Activated T-helper 9 cell treated with anti-CD3 and anti-CD28 coated beads, Interleukin-2, amount 50 U/mL, for 16 hours (primary cell): ENCODE results near the gene DET1.
"Not testable (repeated sequence)": the region's sequence is repeated elsewhere in the genome, so short reads cannot be mapped to it uniquely, and the experiment has no call there.

ENCODE experiments used
- DNase-seq: peaks from one replicate; pipeline ENCODE4 v3.0.0-alpha.2; 2020; ENCODE audit warnings: low read depth

Gene DET1

DNA sequence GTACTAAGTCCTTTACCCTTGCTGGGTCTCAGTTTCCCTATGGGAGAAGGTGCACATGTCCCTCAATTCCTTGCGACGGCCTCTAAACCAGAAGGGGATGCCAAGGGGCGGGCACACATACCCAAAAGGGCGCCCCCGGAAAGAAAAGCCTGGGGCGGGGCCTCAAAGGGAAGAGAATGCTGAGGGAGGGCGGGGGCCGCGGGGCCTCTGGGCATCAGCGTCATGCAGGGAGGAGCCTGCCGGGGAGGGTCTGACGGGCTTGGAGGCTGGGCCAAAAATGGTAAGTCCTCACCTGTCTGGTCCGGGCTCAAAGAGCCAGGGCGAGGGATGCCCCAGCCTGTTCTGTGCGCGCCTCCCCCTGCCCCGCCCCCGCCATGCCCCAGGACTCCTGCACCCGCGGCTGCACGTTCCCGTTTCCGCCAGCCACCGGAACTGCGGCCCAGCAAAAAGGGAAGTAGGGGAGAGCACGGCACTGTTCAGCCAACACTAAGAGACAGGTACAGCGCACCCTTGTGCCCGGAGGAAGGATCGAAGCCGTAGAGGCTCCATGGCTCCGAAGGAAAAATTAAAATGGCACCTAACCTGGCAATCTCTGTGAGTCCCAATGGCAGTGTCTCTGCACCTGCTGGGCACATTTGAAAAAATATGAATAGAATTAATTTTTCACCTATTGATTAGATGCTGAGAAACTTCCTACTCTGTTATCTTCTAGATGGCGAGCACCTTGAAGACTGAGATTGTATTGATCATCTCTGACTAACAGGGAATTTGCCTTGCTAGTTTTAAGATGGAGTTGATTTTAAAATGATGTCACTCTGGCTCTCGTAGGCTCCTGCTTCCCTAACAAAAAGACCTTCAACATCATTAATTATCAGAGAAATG is at the start of gene DET1:
DET1 (minus strand) TSS at position 434 of the 882 bp plus-strand sequence. CDS start 14,976 bp downstream, outside the sequence.
- DNase-seq, result peak; percentile 94

DNA sequence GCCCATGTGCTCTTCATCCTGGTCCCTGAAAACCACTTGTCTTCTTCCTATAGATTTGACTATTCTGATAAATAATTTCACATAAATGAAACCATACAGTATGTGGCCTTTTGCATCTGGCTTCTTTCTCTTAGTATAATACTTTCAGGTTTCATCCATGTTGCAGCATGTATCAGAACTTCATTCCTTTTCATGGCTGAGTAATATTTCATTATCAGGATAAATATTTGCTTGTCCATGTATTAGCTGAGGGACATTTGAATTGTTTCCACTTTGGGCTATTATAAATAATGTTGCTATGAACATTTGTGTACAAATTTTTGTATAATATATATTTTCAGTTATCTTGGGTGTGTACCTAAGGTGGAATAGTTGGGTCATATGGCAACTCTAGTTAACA is 44.9 kb upstream of the DET1 start:
- DNase-seq, result no peak

DNA sequence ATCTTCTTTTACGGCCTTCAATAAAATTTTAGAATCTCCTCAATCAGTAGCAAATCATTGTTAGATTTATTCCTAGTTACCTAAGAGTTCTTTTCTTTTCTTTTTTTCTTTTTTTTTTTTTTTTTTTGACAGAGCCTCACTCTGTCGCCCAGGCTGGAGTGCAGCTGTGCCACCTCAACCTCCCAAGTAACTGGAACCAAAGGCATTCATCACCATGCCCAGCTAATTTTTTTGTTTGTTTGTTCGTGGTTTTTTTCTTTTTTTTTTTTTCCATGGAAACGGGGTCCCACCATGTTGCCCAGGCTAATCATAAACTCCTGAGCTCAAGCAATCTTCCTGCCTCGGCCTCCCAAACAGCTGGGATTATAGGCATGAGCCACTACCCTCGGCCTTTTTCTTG is 44.3 kb upstream of the DET1 start:
- DNase-seq, result no peak

DNA sequence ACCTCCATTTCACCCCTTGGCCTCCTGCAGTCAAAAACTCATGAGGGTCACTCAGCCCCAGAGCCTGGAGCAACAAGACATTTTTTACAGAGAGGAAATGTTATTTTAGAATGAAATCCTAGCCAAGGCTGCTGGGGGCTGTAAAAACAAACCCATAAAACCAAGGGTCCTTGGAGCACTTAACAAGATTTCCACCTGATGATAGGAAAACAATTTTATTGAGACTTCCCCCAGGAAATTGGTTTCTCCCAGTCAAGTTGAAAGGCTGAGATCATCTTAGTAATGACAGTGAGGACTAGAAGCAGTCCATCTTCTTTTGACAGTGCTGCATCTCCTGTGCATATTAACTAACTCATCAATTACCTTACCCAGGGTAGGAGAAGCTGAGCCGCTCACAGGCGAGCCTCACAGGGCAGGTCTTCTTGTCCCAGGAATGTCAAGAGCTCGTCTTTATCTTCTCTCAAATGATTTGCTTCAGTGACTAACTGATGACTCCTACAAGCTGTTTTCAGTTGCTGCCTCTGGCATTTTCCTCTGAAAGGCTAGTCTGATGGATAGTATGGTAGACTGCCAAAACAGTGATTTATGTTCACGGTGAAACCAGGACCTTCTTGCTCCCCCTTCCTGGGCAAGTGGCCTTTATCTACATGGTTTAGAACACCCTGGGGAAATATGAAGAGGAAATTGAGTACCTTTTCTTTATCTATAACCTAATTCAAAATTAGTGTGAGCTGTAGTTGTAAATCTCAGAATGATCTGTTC is 40.1 kb upstream of the DET1 start:
- no peak for DNase-seq

DNA sequence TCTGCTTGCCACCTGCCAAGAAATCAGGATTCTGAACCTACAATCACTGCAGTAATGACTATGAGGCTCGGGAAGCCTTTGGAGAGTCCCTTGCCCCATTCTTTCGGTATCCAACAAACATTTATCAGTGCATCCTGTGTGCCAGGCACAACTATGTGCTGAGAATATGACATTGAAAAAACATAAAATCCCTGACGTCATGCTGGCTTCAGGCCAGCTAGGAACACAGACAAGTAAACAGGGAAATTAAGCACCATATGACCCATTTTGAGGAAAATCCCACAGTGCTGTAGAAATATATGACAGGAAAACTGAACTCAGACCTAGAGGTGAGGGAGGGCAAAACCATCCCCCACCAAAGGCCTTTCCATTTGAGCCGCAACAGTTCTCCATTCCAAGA is 34.1 kb upstream of the DET1 start:
- no peak for DNase-seq

DNA sequence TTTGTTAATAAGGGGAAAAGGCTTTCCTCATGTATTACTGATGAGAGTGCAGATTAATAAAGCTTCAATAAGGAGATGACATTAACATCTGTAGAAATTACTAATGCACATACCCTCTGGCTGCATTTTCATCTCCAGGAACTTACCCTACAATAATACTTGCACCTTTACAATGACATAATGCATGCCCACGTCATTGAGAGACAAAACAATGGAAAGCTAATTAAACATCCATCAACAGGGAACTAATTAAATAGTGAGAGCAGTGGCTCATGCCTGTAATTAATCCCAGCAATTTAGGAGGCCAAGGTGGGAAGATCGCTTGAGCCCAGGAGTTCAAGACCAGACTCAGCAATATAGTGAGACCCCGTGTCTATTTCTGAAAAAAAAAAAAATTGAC is 32.8 kb upstream of the DET1 start:
- DNase-seq, result no peak

DNA sequence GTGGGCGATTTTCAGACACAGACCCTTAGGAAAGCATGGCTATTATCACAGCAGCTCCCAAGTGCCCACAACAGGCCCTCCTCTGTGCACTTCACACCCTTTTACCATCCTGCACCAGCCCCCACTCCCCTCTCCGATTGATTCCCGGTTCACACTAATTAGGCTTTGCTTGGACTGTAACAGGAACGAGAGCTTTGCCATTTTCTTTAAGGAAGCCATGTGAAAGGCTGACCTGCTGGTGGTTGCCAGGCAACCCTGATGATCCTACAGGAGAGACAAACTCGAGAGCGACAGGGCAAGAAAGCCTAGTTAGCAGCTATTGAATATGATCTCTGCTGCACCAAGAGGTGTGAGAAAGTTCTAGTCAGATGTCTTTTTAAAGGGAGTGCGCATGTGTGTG is 28.2 kb upstream of the DET1 start:
- DNase-seq, result no peak

DNA sequence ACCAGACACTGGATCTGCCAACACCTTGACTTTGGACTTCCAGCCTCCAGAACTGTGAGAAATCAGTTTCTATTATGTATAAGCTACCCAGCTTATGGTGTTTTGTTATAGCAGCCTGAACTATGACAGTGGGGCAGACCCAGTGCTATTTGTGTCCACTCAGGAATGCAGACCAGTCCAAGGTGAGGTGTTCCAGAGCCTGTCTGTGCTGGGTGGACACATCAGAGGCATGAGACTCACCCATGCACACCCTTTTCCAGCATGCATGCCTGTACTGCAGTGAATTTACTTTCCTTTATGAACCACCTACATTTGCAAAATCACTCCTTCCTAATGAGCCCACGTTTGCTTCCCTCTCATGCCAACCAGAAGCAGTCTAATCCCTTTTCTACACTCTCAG is 27.6 kb upstream of the DET1 start:
- DNase-seq, result no peak

DNA sequence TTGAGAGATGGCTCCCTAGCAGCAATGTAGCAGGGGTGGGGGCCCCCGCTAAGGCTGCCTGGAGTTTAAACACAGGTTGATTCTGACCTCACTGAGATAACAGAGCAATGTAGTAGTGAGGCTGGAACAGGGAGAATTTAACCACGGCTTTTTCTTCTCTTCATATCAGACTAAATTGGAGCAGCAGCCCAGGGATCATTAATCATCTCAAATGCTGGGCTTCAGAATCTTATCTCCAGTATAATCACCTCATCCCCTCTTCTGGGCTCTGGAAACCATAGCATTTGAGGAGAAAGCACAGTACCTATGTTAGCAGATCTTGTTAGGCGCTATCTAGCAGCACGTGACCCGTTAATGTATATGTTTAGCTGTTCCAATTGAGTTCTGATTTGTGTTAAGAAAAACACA is 25.4 kb upstream of the DET1 start:
- no peak for DNase-seq

DNA sequence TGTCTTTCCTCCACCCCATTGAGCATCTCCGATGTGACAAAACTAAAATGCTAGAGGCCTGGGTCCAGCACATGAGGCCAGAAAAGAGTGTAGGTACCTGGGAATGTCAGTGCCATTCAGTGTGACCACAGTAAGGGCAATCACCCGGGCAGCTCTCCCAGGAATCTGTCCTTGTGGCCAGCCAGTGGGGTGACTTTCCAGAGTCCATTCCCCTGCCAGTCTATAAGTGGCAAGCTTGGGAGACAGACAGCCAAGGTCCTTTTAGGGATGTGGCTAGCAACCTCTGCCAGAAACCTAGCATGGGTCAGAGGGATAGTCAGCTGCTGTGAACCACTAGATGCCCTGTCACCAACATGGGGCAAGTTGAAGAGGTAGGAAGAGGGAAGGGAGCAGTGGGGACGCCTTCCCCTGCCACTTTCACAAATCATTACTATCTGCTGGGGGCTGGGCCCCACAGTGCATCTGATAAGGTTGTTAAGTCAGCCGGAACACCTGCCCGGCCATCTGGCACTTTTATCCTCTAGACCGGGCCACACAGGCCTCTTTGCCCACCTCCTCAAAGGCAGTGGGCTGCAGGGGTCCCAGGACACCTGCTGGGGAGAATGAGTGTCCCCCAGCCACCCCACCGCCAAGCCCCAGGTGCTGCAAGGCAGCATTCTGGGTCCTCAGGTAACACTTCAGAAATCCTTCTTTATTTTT is 24.8 kb upstream of the DET1 start:
- DNase-seq, result no peak

DNA sequence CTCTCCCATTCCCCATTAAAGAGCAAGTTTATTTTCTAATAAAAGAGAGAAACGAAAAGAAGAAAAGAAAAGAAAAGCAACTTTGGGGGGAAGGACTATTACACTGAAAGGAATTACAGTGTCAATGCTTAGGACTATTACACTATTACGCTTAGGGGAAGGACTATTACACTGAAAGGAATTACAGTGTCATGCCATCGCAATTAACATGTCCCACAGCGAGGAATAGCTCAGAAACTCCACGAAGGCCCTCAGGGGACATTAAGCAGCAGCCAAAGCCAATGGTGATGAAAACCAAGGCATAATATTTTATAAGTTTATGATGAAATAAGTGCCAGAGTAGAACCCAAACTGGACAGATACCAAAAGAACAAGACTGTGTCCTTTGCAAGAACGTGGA is 22.1 kb upstream of the DET1 start:
- DNase-seq, result no peak

DNA sequence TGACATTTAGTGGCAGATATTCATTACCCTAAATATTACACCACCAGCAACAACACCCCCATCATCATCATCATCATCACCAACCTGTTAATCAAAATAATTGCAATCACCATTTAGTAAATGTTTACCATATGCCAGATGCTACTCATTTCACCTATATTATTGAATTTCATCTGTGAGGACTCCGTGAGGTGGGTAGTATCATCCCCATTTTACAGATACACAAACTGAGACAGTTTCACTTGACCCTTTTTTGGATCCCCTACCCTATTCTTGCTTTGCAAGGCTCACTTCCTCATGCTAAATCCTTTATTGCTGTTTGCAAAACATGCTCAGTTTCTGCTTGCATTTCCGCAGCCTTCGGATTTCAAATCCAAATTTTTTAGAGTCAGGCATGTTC is 18.3 kb upstream of the DET1 start:
- no peak for DNase-seq

DNA sequence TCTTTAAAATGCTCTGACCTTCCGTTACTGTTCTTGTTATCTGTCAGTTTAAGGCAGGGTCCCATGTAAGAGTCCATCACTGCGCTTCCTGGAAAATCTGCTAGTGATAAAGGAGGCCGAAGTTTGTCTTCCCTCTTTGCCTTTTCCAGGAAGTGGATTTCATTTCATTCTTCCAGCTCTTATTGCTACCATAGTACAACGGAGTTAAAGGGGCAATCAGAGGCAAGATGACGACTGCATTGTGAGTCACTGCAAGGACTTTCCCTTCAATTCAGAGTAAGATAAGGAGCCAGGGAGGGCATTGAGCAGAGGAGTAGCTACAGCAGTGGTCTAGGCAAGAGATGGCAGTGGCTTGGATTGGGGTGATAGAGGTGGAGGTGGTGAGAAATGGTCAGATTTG is 17.2 kb upstream of the DET1 start:
- no peak for DNase-seq

DNA sequence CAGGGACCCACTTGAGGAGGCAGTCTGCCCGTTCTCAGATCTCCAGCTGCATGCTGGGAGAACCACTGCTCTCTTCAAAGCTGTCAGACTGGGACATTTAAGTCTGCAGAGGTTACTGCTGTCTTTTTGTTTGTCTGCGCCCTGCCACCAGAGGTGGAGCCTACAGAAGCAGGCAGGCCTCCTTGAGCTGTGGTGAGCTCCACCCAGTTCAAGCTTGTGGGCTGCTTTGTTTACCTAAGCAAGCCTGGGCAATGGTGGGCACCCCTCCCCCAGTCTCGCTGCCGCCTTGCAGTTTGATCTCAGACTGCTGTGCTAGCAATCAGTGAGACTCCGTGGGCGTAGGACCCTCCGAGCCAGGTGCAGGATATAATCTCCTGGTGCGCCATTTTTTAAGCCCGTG is 13.1 kb upstream of the DET1 start:
- not testable (repeated sequence) for DNase-seq

DNA sequence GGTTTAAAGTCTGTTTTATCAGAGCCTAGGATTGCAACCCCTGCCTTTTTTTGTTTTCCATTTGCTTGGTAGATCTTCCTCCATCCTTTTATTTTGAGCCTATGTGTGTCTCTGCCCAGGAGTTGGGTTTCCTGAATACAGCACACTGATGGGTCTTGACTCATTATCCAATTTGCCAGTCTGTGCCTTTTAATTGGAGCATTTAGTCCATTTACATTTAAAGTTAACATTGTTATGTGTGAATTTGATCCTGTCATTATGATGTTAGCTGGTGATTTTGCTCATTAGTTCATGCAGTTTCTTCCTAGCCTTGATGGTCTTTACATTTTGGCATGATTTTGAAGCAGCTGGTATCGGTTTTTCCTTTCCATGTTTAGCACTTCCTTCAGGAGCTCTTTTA is 11.5 kb upstream of the DET1 start:
- not testable (repeated sequence) for DNase-seq

DNA sequence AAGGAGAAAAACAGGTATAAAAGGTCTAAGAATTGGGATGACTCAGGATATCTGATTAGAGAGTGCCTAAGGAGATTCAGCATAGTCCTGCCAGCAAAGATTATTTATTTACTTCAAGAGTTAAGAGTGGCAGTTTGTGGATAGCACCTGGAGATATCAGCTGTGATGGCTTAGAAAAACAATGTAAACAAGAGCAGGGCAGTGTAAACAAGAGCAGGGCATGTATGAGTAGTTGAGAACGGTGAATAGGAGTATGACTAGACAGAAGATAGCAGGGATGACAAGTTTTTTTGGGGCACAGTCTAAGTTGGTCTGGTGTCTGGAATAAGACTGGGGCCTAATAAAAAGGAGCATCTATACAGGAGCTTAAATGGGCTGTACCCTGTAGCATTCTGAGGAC is 1.5 kb upstream of the DET1 start:
- DNase-seq, result not testable (repeated sequence)

DNA sequence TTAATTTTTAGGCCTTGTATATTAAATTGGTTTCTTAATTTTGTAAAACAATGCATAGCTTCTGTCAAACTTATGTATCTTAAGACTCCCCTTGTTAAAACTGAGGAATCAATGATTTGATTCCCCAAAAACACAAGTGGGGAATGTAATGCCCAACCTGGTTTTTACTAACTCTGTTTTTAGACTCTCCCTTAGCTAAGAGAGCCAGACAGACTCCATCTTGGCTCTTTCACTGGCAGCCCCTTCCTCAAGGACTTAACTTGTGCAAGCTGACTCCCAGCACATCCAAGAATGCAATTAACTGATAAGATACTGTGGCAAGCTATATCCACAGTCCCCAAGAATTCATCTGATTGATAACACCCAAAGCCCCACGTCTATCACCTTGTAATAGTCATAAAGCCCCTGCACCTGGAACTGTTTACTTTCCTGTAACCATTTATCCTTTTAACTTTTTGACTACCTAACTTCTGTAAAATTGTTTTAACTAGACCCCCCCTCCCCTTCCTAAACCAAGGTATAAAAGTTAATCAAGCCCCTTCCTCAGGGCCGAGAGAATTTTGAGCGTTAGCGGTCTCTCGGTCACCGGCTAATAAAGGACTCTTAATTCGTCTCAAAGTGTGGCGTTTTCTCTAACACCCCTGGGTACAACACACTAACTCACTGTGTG is 768 bp downstream of the DET1 start:
- not testable (repeated sequence) for DNase-seq

DNA sequence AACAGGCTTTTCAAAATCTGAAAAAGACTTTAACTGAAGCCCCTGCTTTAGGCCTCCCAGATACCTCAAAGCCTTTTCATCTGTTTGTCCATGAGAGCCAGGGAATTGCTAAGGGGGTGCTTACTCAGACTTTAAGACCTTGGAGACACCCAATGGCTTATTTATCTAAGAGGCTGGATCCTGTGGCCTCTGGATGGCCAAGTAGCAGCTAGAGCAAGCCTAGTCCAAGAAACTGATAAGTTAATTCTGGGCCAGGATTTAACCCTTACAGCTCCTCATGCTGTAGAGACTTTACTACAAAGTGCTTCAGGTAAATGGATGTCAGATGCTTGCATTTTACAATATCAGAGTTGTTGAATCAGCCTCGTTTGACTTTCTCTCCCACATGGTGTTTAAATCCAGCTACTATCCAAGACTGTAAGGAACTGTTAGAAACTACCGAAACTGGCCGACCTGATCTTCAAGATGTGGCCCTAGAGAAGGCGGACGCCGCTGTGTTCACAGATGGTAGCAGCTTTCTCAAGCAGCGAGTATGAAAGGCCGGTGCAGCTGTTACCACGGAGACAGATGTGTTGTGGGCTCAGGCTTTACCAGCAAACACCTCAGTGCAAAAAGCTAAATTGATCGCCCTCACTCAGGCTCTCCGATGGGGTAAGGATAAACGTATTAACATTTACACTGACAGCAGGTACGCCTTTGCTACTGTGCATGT is 3.3 kb downstream of the DET1 start:
- no peak for DNase-seq

DNA sequence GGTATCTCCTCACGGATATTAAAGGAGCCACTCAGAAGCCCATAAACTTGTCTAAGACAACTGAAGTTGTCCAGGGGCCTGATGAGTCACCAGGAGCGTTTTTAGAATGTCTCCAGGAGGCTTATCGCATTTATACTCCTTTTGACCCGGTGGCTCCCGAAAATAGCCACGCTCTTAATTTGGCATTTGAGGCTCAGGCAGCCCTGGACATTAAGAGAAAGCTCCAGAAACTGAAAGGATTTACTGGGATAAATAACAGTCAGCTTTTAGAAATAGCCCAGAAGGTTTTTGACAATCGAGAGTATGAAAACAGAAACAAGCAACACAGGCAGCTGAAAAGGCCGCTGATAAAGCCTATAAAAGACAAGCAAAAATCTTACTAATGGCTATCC is 4.1 kb downstream of the DET1 start:
- no peak for DNase-seq

DNA sequence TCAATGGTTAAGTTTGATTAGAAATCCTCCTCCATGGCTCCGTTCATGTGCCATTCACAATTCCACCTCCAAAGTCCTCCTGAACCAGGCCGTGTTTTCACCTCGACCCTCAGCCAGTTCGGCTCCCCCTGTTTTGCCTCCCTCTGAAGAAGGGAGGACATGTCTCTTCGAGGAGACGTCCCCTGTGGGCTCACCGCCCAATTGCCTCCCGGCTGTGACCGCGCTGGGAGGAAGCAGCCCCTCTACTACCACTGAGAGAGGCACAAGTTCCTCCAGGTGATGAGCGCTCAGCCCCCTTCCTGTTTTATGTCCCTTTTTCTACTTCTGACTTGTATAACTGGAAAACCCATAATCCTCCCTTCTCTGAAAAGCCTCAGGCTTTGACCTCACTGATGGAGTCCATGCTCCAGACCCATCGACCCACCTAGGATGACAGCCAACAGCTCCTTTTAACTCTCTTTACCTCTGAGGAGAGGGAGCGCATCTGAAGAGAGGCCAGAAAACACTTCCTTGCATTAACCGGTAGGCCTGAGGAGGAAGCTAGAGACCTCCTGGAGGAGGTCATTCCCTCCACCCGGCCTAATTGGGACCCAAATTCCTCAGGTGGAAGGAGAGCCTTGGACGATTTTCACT is 4.7 kb downstream of the DET1 start:
- no peak for DNase-seq

DNA sequence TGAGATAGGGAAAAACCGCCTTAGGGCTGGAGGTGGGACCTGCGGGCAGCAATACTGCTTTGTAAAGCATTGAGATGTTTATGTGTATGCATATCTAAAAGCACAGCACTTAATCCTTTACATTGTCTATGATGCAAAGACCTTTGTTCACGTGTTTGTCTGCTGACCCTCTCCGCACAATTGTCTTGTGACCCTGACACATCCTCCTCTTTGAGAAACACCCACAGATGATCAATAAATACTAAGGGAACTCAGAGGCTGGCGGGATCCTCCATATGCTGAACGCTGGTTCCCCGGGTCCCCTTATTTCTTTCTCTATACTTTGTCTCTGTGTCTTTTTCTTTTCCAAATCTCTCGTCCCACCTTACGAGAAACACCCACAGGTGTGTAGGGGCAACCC is 5.4 kb downstream of the DET1 start:
- not testable (repeated sequence) for DNase-seq
